ENCODE measurements around the gene PTPRO.

PTPRO gene

GRCh38 chr12:15575671-15576541, 253.6 kb downstream of the PTPRO start:
- DNase-seq (ENCODE audit: extremely low read depth, low read depth) = no peak
- TF ChIP-seq, protein P1, sequence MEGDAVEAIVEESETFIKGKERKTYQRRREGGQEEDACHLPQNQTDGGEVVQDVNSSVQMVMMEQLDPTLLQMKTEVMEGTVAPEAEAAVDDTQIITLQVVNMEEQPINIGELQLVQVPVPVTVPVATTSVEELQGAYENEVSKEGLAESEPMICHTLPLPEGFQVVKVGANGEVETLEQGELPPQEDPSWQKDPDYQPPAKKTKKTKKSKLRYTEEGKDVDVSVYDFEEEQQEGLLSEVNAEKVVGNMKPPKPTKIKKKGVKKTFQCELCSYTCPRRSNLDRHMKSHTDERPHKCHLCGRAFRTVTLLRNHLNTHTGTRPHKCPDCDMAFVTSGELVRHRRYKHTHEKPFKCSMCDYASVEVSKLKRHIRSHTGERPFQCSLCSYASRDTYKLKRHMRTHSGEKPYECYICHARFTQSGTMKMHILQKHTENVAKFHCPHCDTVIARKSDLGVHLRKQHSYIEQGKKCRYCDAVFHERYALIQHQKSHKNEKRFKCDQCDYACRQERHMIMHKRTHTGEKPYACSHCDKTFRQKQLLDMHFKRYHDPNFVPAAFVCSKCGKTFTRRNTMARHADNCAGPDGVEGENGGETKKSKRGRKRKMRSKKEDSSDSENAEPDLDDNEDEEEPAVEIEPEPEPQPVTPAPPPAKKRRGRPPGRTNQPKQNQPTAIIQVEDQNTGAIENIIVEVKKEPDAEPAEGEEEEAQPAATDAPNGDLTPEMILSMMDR (IDR thresholded peaks at IDR 0.05; ENCODE audit: low read depth, low read length) = no peak

DNA sequence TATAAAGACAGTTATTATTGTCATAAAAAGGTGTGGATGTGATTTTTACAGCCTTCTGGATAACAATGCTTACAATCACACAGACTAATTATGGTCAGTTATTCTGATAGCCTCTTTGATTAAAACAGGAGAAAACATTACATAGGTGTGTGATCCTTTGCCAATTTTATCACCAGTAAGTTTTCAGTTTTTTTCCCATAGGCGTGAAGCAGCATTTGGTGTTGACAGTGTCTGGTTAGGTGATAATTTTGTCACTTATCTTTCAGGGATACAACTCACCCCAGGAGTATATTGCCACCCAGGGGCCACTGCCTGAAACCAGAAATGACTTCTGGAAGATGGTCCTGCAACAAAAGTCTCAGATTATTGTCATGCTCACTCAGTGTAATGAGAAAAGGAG, 258.1 kb downstream of the PTPRO start:
- DNase-seq (ENCODE audit: extremely low read depth, low read depth) = no peak
- TF ChIP-seq, protein P1 (IDR thresholded peaks at IDR 0.05; ENCODE audit: low read depth, low read length) = no peak

DNA sequence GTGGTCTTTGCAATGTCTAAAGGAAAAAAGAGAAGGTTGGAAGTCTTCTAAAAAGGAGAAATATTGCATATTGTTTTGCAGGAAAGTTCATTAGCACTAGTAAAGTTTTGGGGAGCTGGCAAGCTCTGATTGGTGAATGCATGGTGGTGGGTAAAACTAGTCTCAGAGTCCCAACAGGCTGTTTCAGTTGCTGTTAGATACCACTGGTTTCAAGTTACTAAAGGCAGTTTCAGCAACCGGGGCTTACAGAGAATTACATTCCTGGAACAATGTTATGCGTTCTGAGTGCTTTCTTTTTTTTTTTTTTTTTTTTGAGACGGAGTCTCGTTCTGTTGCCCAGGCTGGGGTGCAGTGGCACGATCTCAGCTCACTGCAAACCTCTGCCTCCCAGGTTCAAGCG, 258.7 kb downstream of the PTPRO start:
- TF ChIP-seq, protein P1 (IDR thresholded peaks at IDR 0.05; ENCODE audit: low read depth, low read length) = no peak
- DNase-seq (ENCODE audit: extremely low read depth, low read depth) = no peak

DNA sequence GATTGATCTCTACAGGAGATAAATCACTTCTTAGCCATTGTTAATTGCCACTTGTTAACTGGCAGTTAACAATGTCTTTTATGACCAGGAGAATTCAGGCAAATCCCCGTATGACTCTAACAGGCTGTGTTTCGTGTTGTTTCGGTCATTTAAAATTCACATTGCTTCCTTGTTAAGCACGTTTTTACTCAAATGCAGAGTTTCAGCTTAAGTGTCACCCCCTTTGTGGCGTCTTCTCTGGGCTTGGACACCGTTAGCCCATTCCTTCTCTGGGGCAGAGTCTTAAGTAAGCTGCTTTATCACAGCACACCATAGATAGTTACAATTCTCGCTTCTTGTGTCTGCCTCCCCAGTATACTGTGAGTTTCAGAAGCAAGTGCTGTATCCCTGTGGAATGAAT, 261.5 kb downstream of the PTPRO start:
- no peak for DNase-seq (ENCODE audit: extremely low read depth, low read depth)
- TF ChIP-seq, protein P1 (IDR thresholded peaks at IDR 0.05; ENCODE audit: low read depth, low read length) = no peak

DNA sequence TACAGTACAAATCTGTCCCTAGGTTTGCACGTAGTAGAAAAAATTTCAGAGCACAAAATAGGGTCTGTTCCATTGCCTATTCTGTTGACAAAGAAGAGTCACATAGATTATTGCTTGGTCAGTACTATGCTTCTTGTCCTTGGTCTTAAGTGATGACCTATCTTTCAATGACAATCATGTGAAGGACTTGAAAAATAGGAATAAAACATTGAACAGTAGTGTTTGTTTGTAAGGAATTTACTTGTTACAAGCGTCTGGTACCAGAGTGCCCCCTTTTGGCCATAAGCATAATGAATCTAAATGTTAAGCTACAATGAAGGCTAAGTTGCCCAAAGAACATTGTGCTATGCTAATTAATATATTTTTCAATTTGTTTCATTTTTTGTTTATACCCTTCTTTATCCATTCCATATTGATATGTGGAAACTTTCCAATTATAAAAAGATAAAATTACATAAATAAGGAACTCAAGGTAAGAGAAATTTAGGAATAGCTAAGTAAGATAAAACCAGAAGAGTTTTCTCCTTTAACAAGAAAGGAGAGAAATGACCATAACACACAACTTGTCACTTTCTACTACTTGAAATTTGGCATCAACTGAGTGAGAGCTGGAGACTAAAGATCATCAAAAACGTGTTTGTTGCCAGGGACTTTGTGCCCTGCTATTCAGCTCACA, 262.2 kb downstream of the PTPRO start:
- DNase-seq (ENCODE audit: extremely low read depth, low read depth) = peak; percentile 69
- TF ChIP-seq, protein P1 (IDR thresholded peaks at IDR 0.05; ENCODE audit: low read depth, low read length) = peak; percentile 72

GRCh38 chr12:15589328-15590032, 267.2 kb downstream of the PTPRO start:
- DNase-seq (ENCODE audit: extremely low read depth, low read depth) = no peak
- TF ChIP-seq, protein P1 (IDR thresholded peaks at IDR 0.05; ENCODE audit: low read depth, low read length) = no peak
